Activated CD8-positive, alpha-beta memory T cell treated with anti-CD3 and anti-CD28 coated beads, Interleukin-2, amount 10 ng/mL, durations not matched to agents 7 days and 5 days (primary cell): ENCODE measurements around the gene PRPF6. TPM values are rescaled to one million over a fixed set of nuclear protein-coding genes. Genes with fewer than 3 reads are reported as not detected.
A peak's percentile ranks its signal among the peaks of the same experiment; 100 is the strongest.

Source experiments
- ATAC-seq: fragments of 150-1000 bp; cut with Tn5 transposase; one replicate; pipeline ENCODE4 v1.10.0; 2021; ENCODE audit warnings: moderate library complexity
- CTCF ChIA-PET: fragments of 350-600 bp; sonication (Branson Sonifier 250); formaldehyde crosslinking; loops from one replicate; lab custom pipeline; 2021; ENCODE audit warnings: antibody characterized with exemption; lab: Charles Lee
- DNase-seq: peaks from one replicate; pipeline ENCODE4 v3.0.0-alpha.2; 2020
- H3K27ac Mint-ChIP-seq: one replicate; pipeline ENCODE4 v1.8.0; 2021; ENCODE audit warnings: mild to moderate bottlenecking, mixed read lengths
- H3K27me3 Mint-ChIP-seq: one replicate; pipeline ENCODE4 v1.8.0; 2021; ENCODE audit warnings: mixed read lengths
- H3K36me3 Mint-ChIP-seq: one replicate; pipeline ENCODE4 v1.8.0; 2021; ENCODE audit warnings: mild to moderate bottlenecking, mixed read lengths
- H3K4me1 Mint-ChIP-seq: one replicate; pipeline ENCODE4 v1.8.0; 2021; ENCODE audit warnings: mixed read lengths
- H3K4me3 Mint-ChIP-seq: one replicate; pipeline ENCODE4 v1.8.0; 2021; ENCODE audit warnings: mild to moderate bottlenecking, moderate library complexity, mixed read lengths
- H3K9me3 Mint-ChIP-seq: one replicate; pipeline ENCODE4 v1.8.0; 2022; ENCODE audit warnings: low read depth, mixed read lengths
- total RNA-seq, 2 experiments: library from RNA; stranded (reverse); gene quantifications; one replicate each; pipeline ENCODE4 v1.2.3, GENCODE V29; 2021

Gene PRPF6
- total RNA-seq, 2 experiments from 2014 or later, result 77.5 to 80.6 TPM

DNA sequence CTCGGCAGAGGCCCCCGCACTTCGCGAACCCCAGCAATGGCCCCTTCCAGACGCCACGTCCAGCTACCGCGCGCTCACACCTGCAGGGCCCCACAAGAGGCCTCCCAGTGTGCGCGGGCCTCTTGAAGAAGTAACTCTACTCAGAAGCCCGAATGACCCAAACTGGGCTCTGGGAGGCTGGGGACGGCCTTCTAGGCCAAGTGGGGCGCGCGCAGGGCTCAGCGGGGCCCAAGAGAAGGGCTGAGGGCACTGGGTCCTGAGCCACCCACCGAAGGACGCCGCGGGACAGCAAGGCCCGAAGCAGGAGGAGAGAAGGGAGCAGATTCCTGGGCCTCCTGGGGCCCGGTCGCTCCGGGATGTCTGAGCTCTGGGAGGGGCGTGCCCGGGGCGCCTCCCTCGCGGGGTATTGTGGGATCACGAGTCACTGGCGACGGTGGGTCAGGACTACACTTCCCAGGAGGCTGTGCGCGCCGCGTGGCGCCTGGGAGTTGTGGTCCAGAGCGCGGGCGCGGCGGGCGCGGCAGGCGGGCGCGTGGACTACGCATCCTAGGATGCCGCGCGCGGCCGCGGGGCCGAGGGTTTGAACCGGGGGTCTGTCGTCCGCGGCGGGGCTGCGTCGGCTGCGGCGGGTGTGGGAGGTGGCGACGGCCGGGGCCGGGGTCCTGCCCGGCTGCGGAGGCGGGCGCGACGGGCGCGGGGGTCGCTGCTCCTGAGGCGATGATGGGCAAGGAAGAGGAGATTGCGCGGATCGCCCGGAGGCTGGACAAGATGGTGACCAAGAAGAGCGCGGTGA lies 81.9 kb downstream of the PRPF6 start, which contains the start of gene TCEA2:
TCEA2 (plus strand) TSS at position 603 of the 793 bp plus-strand sequence; CDS start at position 718, 115 bp downstream.
- peak; percentile 83 for ATAC-seq
- Mint-ChIP-seq H3K27ac (peak within 1 kb of the TSS; percentile 85), H3K9me3 (no peaks in the 10 kb centered on the region), H3K27me3 (no peaks in the 10 kb centered on the region), H3K36me3 (no peaks in the 10 kb centered on the region), H3K4me1 (peaks cover 56% of the 10 kb centered on the region), H3K4me3 (peak within 1 kb of the TSS; percentile 85)
- CTCF ChIA-PET, result interaction anchor here (0.8 to 7.4 kb wide), 9 partner anchors 10 to 152 kb away, joined by 3 to 133 read pairs (median 4); partner anchors contain the start of genes C20orf204, LKAAEAR1, PRPF6 and SAMD10
- peak; percentile 97 for DNase-seq

- H3K27me3 Mint-ChIP-seq, result no peaks in the 10 kb centered on the region
Measured at GRCh38 chr20:64063389-64064144, 82.6 kb downstream of the PRPF6 start.

DNA sequence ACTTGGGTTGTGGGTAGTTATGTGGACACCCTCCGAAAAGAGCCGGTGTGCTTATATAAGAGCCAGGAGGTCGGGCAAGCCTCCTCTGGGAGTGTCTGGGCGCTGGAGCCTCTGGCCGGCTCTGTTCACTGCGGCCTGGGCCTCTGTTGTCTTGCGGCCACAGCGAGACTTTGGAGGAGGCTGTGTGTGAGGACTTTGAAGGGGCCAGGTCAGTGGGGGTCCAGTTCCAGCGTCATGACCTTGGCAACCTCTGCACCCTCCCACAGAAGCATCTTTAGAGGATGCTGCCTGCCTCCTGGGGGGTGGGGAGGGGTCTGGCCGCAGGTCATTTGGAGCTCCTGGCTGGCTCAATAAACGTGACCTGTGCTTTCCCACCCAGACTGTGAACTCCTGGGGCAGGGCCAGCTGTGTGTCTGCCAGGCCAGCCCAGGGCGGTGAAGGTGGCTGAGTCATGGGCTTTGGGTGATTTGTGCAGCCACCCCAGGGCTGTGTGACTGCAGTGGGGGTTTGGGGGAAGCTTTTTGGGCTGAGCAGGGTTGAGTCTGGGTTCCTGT lies 83.3 kb downstream of the PRPF6 start:
- DNase-seq, result no peak
- H3K4me1 Mint-ChIP-seq, result peaks cover 57% of the 10 kb centered on the region

More at GRCh38 chr20:64063389-64064144, 82.6 kb downstream of the PRPF6 start:
- peak overlapping the region; percentile 85 for H3K27ac Mint-ChIP-seq
- DNase-seq (no peak), ATAC-seq (no peak)
- H3K36me3 Mint-ChIP-seq, result no peaks in the 10 kb centered on the region
- CTCF ChIA-PET, result interaction anchor here (0.8 to 7.4 kb wide), 9 partner anchors 9 to 90 kb away, joined by 3 to 133 read pairs (median 5); partner anchors contain the start of genes C20orf204, LKAAEAR1, OPRL1 and PRPF6
- H3K4me3 Mint-ChIP-seq, result peak overlapping the region; percentile 85
- peaks cover 58% of the 10 kb centered on the region for H3K4me1 Mint-ChIP-seq
- no peaks in the 10 kb centered on the region for H3K9me3 Mint-ChIP-seq

GRCh38 chr20:64065062-64065973 lies 84.4 kb downstream of the PRPF6 start:
- Mint-ChIP-seq H3K27me3 (no peaks in the 10 kb centered on the region), H3K4me3 (peak overlapping the region; percentile 44), H3K36me3 (no peaks in the 10 kb centered on the region), H3K9me3 (no peaks in the 10 kb centered on the region), H3K4me1 (peaks cover 57% of the 10 kb centered on the region), H3K27ac (peak overlapping the region; percentile 90)
- DNase-seq, result no peak
- ATAC-seq, result no peak
- CTCF ChIA-PET, result interaction anchor here (0.8 to 7.1 kb wide), 9 partner anchors 8 to 290 kb away, joined by 3 to 63 read pairs (median 5); partner anchors contain the start of genes OPRL1, PRPF6, RGS19 and SAMD10

More for the DNA sequence above, 83.3 kb downstream of the PRPF6 start:
- no peaks in the 10 kb centered on the region for H3K36me3 Mint-ChIP-seq
- CTCF ChIA-PET, result interaction anchor here (1.0 to 7.1 kb wide), 4 partner anchors 9 to 84 kb away, joined by 3 to 63 read pairs (median 14); partner anchors contain the start of genes OPRL1, RGS19 and SAMD10
- peak overlapping the region; percentile 85 for H3K4me3 Mint-ChIP-seq
- H3K27ac Mint-ChIP-seq, result peak overlapping the region; percentile 85
- H3K27me3 Mint-ChIP-seq, result no peaks in the 10 kb centered on the region
- H3K9me3 Mint-ChIP-seq, result no peaks in the 10 kb centered on the region
- no peak for ATAC-seq

DNA sequence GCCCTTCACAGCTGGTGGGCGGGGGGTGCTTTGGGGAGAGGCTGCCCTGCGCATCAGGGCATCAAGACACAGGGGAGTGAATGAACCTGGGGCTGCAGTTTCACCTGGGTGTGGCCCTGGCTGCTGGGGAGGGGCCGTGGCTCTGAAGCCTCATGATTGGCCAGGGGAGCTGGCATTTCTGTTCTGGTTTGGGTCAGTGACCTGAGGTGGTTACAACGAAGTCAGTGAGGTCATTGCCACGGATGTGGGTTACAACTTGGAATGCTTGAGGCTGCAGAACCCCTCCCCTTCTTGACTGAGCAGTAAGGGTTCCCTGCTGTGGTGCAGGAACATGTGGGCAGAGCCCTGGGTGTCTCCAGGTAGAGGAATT lies 85.0 kb downstream of the PRPF6 start:
- peaks cover 57% of the 10 kb centered on the region for H3K4me1 Mint-ChIP-seq
- H3K27ac Mint-ChIP-seq, result peak overlapping the region; percentile 90
- peak; percentile 72 for ATAC-seq

DNA sequence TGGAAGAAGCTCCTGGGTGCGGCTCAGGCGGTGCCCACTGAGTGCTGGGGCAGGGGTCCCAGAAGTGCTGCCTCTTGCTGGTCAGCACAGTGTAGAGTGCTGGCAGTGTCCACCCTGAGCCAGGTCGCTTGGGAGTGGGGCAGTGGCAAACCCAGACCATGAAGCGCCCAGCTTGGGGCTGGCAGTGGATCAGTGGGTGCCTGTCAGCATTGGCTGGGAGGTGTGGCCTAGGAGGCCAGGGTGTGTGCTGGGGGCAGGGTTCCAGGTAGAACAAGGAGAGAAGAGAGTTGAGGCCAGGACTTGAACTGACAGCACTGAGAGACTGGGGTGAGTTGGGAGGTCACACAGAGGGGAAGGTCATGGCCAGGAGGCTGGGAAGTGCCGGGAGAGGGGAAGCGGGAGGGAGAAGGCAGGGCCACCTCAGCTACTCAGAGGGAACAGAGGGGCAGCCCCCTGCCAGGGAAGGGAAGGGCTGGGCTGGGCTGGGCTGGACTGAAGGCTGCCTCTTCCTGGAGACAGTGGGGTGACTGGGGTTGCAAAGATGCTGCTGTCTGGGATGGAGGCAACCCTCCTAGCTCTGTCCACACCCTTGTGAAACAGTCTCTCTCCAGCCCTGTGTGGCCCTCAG lies 86.2 kb downstream of the PRPF6 start:
- DNase-seq (no peak), ATAC-seq (no peak)
- no peaks in the 10 kb centered on the region for H3K36me3 Mint-ChIP-seq
- H3K4me1 Mint-ChIP-seq, result peaks cover 55% of the 10 kb centered on the region
- H3K4me3 Mint-ChIP-seq, result no peak overlapping the region
- H3K27me3 Mint-ChIP-seq, result no peaks in the 10 kb centered on the region
- no peaks in the 10 kb centered on the region for H3K9me3 Mint-ChIP-seq
- H3K27ac Mint-ChIP-seq, result peak overlapping the region; percentile 70
- CTCF ChIA-PET, result interaction anchor here (0.7 to 7.1 kb wide), 5 partner anchors 10 to 54 kb away, joined by 3 to 63 read pairs (median 9); partner anchors contain the start of genes OPRL1 and RGS19

More for the DNA sequence above, 85.0 kb downstream of the PRPF6 start:
- Mint-ChIP-seq H3K36me3 (no peaks in the 10 kb centered on the region), H3K27me3 (no peaks in the 10 kb centered on the region), H3K4me3 (peak overlapping the region; percentile 44), H3K9me3 (no peaks in the 10 kb centered on the region)
- DNase-seq, result peak; percentile 95
- CTCF ChIA-PET, result interaction anchor here (1.0 to 7.1 kb wide), 8 partner anchors 9 to 291 kb away, joined by 3 to 63 read pairs (median 7); partner anchors contain the start of genes OPRL1, PRPF6, RGS19 and SAMD10

DNA sequence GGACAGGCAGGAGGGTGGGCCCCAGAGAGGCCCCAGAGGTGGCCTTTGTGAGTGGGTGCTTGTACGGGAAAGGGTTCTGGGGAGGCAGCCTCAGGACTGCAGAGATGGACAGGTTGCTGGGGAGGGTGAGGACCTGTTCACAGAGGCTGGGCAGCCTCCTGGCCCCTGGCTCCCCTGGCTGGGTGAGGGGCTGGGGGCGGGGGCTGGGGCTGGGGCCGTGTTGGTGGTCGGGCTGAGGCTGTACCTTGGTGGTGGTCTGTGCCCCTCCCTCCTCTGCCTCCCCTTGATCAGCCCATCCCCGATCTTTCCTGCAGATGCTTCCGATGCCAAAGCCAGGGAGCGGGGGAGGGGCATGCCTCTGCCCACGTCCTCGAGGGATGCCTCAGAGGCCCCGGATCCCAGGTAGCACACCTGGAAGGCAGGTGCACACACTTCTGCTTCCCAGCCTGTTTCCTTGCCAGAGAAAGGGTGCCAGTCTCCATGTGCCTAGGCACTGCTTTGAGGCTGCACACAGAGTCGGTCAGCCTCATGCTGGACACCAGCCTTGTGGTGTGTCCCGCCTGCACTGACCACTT lies 86.9 kb downstream of the PRPF6 start:
- H3K27me3 Mint-ChIP-seq, result no peaks in the 10 kb centered on the region
- H3K4me3 Mint-ChIP-seq, result no peak overlapping the region
- DNase-seq, result no peak

GRCh38 chr20:64068386-64069208 lies 87.7 kb downstream of the PRPF6 start:
- CTCF ChIA-PET, result interaction anchor here (1.2 to 7.1 kb wide), 4 partner anchors 10 to 43 kb away, joined by 3 to 63 read pairs (median 9); partner anchors contain the start of genes OPRL1 and RGS19
- Mint-ChIP-seq H3K9me3 (no peaks in the 10 kb centered on the region), H3K4me1 (peaks cover 59% of the 10 kb centered on the region), H3K36me3 (peaks cover 5% of the 10 kb centered on the region), H3K27ac (no peak overlapping the region), H3K27me3 (no peaks in the 10 kb centered on the region), H3K4me3 (no peak overlapping the region)
- ATAC-seq, result no peak
- DNase-seq, result no peak

More for the DNA sequence above, 86.9 kb downstream of the PRPF6 start:
- peaks cover 58% of the 10 kb centered on the region for H3K4me1 Mint-ChIP-seq
- peak overlapping the region; percentile 70 for H3K27ac Mint-ChIP-seq
- no peaks in the 10 kb centered on the region for H3K9me3 Mint-ChIP-seq
- no peak for ATAC-seq
- CTCF ChIA-PET, result interaction anchor here (1.6 to 7.1 kb wide), 2 partner anchors 11 to 28 kb away, joined by 6 to 63 read pairs; partner anchors contain the start of genes OPRL1 and RGS19
- H3K36me3 Mint-ChIP-seq, result peaks cover 2% of the 10 kb centered on the region

DNA sequence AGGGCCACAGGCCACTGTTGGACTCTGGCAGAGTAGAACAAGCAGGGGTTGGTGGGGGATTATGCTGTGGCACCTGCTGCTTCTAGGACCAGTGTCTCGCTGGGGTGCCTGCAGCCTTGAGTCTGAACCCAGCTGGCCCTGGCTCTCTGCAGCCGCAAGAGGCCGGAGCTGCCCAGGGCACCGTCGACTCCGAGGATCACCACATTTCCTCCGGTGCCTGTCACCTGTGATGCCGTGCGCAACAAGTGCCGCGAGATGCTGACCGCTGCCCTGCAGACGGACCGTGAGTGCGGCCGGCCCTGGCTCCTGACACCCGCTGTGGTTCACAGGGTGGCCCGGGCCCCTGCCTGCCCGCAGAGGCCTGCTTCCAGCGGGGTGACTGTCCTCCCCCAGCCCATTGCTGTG lies 88.3 kb downstream of the PRPF6 start:
- DNase-seq (no peak), ATAC-seq (no peak)
- peaks cover 57% of the 10 kb centered on the region for H3K4me1 Mint-ChIP-seq
- H3K27me3 Mint-ChIP-seq, result no peaks in the 10 kb centered on the region
- no peak overlapping the region for H3K4me3 Mint-ChIP-seq
- H3K9me3 Mint-ChIP-seq, result no peaks in the 10 kb centered on the region
- H3K27ac Mint-ChIP-seq, result no peak overlapping the region
- CTCF ChIA-PET, result interaction anchor here (1.0 to 7.1 kb wide), 7 partner anchors 9 to 531 kb away, joined by 3 to 63 read pairs (median 6); partner anchors contain the start of genes OPRL1 and RGS19
- H3K36me3 Mint-ChIP-seq, result peaks cover 7% of the 10 kb centered on the region

DNA sequence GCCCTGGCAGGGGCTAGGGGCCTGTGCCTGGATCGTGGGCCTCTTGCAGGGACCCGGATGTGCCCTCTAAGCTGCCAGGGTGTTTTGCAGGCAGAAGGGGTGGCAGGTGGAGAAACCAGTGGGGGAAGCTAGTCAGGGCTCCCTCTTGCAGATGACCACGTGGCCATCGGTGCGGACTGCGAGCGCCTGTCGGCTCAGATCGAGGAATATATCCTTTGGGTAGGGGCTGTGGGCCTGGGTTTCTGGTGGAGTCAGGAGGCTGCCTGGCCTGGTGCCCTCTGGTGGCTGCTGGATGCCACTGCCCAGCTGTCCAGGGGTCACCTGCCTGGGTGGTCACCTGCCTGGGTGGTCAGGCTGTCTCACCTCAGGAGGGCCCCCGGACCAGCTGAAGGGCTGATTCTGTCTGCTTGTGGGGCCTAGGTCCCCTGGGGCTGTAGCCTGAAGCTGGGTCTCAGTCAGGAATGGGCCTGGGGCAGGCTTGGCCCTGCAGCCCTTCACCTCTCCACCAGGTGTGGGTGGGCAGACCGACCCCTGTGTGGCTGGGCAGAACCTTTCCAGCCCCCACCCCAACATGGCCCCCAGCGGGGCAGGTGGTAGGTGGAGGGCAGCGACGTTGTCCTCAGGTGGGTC lies 88.8 kb downstream of the PRPF6 start:
- H3K4me3 Mint-ChIP-seq, result no peak overlapping the region
- H3K27me3 Mint-ChIP-seq, result no peaks in the 10 kb centered on the region
- H3K27ac Mint-ChIP-seq, result no peak overlapping the region
- H3K36me3 Mint-ChIP-seq, result peaks cover 11% of the 10 kb centered on the region
- ATAC-seq (no peak), DNase-seq (no peak)
- H3K9me3 Mint-ChIP-seq, result no peaks in the 10 kb centered on the region
- CTCF ChIA-PET, result interaction anchor here (1.0 to 7.1 kb wide), 8 partner anchors 9 to 532 kb away, joined by 3 to 63 read pairs (median 4); partner anchors contain the start of genes OPRL1 and RGS19
- H3K4me1 Mint-ChIP-seq, result peaks cover 56% of the 10 kb centered on the region
